HG03039 (cell line): ENCODE measurements around the gene APOO.

Source experiments
- ATAC-seq: cut with Tn5 transposase; IDR thresholded peaks from one replicate; pipeline ENCODE4 v1.9.1; 2021; ENCODE audit warnings: mild to moderate bottlenecking, moderate library complexity; ENCODE audit not compliant: unreplicated experiment

Gene APOO

DNA sequence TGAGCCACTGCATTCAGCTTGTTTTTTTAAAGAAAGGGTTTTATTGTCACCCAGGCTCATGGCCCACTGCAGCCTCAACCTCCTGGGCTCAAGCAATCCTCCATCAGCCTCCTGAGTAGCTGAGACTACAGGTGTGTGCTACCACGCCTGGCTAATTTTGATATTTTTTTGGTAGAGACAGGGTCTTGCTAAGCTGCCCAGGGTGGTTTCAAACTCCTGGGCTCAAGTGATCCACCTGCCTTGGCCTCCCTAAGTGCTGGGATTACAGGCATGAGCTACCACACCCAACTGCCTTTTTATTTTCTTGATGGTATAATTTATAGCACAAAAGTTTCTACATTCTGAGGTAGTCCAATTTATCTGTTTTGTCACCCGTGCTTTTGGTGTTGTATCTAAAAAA is 85.9 kb downstream of the APOO start:
- no peak for ATAC-seq

DNA sequence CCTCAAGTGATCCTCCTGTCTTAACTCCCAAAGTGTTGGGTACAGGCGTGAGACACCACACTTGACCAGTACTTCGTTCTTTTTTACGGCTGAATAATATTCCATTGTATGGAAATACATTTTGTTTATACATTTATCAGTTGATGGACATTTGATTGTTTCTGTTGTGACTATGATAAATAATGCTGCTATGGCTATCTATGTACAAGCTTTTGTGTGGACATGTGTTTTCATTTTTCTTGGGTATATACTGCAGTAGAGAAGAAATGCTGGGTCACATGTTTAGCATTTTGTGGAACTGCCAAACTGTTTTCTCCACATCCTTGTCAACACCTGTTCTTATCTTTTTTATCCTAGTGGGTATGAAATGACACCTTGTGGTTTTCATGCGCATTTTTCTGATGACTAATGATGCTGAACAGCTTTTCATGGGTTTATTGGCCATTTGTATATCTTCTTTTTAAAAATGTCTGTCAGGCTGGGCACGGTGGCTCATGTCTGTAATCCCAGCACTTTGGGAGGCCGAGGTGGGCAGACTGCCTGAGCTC is 87.4 kb downstream of the APOO start:
- no peak for ATAC-seq

DNA sequence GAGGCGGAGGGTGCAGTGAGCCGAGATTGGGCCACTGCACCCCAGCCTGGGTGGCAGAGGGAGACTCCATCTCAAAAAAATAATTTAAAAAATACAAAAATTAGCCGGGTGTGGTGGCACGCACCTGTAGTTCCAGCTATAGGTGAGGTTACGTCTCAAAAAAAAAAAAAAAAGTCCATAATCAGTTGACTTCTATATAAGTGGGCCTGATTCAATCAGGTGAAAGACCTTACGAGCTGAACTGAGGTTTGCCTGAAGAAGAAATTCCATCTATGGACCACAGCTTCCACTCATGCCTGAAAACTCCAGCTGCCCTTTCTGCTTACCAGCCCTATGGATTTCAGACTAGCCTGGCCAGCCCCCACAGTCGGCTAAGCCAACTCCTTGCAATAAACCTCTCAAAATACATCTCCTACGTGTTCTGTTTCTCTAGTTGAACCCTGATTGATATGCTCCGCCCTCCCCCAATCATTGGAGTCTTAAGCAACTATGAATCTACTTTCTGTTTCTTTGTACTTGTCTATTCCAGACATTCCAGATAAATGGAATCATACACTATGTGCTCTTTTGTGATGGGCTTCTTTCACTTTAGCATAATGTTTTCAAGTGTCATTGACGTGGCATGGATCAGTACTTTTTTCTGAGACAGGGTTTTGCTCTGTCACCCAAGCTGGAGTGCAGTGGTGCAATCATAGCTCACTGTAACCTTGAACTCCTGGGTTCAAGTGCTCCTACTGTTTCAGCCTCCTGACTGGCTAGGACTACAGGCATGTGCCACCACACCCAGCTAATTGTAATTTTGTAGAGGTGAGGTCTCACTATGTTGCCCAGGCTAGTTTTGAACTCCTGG is 88.1 kb downstream of the APOO start:
- ATAC-seq, result no peak

DNA sequence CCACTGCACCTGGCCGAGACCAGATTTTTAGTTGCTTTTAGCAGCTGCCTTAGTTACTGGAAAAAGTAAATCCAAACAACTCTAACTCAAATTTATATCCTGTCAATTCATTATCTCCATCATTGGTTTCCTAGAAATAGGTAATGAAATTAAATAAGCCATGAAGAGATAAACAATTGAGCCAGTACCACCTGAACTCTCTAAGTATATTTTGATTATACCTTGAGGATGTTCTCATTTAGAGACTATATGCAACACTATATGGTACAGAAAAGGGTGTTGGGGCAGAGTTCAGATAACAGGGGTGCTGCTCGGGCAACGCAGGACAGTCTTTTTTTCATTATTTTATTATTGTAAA is 89.8 kb downstream of the APOO start:
- ATAC-seq, result no peak

DNA sequence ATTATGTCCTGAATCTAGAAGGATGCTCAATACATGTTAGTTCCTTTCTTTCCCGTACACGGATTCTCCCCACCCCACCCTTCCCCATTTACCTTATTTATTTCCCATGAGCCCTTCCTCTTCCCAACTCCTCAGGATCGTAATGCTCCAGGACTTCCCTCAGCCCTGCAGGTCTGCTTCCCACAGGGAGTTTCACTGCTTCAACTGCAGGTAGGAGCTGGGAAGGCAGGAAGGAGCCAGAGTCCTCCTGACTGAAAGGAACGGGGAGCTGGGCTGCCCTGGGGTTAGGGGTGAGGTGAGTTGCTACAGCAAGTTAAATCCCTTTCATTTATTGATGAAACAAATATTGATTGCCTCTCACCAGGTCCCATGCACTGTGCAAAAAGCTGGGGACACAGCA is 91.6 kb downstream of the APOO start:
- ATAC-seq, result no peak

DNA sequence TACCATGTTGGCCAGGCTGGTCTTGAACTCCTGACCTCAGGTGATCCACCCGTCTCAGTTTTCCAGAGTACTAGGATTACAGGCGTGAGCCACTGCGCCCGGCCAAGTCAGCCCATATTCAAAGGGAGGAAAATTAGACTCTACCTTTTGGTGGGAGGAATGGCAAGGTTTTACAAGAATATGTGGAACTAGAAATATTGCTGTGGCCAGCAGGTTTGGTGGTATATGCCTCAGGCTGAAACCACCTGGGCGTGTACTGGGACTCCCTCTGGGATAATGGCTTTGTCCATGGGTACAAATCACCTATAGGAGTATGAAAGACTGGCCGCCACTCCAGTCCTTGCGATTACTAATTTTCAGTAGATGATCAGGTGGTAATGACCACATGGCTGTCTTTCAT is 92.4 kb downstream of the APOO start:
- no peak for ATAC-seq

DNA sequence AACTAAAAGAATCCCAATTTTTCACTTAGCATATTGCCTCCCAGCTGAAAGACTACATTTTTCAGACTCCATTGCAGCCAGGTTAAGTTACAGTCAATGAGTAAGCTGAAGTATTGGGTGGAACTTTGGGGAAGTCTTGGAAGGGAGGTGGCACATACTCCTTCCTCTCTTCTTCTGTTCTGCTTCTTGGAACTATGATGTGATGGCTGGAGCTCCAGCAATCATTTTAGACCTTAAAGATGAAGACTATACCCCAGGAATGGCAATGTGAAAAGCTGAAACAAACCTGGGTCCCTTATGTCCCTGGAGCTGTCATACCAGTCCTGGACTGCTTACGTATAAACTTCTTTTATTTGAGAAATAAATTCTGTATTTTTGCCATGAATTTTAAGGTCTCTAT is 93.9 kb downstream of the APOO start:
- ATAC-seq, result no peak

DNA sequence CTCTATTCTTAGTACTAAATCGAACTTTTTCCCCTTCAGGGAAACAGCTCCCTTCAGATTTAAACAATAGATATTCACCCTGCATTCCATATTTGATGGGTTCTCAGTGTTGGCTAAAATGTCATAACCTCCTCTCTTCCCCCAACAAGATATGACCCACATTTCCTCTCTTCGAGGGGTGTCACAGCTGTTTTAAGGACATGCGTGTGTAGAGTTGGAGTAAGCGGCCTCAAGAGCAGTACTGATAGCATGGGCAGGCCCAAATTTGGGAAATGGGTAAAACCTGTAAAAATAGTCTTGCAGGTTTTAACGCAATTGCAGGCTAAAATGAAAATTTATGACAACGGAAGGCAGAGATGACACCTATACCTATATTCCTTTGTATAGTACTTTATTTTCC is 96.1 kb downstream of the APOO start:
- no peak for ATAC-seq

DNA sequence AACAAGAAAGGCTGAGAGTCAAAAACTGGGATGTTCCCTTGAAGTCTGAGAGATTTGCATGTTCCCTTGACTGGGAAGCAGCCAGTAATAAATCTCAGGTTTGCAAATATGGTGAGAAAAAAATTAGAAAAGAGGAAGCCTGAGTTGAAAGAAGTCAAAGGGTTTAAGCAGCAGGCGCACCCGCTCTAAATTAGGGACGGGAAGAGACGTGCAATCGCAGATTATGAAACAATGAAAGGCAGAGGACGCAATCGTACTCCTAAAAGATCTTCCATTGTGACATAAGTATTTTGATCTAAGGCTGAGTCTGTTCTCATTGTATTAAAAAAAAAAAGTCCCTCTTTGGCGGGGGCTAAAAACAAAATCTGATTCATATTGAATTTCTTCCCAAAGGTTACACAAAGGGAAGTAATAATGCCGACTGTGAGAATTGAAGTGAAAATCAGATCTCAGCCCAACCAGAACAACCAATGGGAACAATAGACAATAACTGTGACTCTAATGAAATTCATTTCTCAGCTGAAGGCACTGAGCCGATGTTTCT is 96.6 kb downstream of the APOO start:
- ATAC-seq, result no peak

DNA sequence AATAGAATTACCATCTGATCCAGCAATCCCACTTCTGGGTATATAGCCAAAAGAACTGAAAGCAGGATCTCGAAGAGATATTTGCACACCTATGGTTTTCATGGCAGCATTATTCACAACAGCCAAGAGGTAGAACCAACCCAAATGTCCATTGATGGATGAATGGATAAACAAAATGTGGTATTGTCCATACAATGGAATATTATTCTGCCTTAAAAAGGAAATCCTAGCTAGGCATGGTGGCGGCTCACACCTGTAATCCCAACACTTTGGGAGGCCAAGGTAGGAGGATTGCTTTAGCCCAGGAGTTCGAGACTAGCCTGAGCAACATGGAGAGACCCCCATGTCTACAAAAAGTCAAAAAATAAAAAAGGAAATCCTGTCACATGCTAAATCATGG is 97.5 kb downstream of the APOO start:
- no peak for ATAC-seq

DNA sequence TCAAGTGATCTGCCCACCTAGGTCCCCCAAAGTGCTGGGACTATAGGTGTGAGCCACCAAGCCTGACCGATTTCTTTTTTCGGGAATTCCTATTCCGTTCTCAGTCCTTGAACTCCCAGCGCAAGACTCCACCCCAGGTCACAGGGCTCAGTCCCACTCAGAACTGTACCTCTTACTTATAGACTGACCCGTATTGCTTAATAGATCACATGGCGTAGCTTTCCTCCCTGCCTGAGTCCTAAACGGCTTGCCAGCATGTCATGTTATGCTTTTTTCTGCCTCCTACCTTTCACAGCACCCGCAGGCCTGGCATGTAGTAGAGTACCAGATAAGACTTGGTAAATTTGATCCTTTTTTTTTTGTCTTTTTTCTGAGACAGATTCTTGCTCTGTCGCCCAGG is 102.3 kb downstream of the APOO start:
- no peak for ATAC-seq

DNA sequence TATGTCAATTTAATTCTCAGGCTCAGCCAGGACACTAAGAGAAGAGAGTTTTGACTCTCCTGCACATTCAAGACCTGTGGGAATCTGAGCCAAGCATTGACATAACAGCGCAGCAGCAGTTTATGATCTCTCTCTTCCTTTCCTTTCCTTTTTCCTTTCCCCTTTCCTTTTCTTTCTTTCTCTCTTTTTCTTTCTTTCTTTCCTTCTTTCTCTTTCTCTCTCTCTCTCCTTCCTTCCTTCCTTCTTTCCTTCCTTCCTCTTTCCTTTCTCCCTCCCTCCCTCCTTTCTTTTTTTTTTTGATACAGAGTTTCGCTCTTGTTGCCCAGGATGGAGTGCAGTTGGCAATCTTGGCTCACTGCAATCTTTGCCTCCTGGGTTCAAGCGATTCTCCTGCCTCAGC is 103.2 kb downstream of the APOO start:
- no peak for ATAC-seq

DNA sequence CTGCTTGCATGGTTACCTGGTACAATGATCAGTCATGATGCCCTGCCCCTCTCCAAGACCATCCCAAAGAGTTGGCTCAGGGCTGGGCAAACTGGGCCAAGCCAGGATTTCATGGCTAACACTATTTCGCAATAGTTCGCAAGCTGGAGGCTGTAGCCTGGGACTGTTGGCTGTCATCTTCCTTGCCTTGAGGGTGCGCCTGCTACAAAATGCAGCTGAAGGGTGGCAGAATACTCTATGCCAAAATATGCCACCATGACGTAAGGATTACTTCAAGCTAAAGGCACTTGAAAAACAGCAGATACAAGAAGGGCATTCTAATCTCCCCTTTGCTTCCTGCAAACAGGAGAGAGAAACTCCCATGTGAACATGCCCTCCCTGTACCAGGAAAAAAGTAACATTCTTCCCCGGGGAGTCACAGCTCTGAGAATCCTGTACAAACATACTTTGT is 103.8 kb downstream of the APOO start:
- no peak for ATAC-seq

DNA sequence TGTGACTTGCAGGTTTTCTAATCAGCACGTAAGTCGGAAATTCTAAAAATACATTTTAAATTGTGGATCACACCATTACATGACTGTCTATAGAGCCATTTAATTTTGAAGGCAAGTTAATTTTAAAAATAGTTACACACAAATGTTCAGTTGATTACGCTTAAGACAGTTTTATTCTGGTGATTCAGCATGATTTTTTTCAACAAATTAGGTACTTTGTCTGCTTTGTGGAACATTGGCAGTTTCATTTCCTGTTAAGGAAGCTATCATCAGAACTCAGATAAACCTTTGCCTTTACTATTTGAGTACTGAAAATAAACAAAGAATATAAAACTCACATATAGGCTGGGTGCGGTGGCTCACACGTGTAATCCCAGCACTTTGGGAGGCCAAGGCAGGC is 105.3 kb downstream of the APOO start:
- ATAC-seq, result no peak

DNA sequence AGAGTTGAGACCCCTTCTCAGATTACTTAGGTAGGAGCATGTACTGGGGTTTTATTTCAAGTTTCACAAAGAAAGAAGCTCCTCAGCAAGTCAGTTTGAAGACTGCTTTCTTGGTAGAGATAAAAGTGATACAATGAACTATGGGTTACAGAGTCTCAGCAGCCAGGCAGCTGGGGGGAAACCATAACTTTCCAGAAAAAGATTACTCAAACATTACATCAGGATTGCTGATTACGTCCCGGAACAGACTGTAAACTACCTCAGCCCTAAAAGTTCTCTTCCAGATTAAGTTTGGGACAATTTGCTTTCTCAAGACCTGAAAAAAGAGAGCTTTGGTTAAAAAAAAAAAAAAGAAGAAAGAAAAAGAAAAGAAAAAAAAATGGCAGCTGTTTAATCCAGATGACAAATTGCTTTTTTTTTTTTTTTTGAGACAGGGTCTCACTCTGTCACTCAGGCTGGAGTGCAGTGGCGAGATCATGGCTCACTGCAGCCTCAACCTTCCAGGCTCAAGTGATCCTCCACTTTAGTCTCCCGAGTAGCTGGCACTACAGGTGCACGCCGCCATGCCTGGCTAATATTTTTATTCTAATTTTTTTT is 108.2 kb downstream of the APOO start:
- no peak for ATAC-seq

DNA sequence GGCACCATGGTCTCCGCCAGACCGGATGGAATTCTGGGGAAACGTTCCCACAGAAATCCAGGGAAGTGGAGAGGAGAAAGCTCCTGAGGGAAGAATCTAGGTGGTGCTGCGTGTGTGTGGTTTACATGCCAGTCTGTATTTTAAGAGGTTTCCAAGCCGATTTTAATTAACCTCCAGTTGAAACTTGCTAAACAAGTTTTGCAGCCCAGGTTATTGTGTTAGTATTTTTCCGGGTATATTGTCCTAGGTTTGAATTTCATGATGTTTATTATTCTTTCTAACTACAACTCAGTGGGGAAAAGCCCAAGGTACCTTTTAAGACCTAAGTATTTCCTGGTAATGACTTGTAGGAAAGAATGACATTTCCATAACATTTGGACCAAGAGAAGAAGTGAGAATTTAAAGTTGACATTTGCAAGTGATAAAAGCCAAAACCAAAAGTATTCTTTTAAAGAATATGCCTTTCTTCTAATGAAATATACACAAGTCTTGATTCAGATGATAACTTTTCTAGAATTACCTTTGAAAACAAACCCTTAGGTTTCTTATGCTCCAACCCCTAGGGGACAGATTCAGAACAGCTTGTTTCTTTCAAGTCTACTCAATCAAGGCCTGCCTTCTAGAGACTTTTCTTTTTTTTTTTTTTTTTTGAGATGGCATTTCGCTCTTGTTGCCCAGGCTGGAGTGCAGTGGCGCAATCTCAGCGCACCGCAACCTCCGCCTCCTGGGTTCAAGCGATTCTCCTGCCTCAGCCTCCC is 110.2 kb downstream of the APOO start:
- no peak for ATAC-seq

DNA sequence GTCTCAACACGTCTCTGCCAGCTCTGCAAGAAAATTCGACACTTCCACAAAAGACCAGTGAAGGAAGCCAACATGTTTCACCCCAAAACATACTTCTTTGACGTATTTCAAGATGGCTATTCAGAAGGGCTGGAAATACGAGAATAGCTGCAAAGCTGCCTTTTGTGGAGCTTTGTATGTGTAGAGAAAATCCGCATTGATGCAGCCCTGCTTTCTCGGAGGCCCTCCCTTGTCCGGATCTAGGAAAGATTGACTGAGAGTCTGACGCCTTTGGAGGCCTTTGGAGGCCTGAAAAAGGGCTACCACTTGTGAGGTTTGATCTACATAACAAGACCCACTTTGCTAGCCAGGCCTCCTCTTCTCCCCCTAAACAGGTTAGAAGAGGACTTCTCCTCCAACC is 112.5 kb downstream of the APOO start:
- no peak for ATAC-seq

DNA sequence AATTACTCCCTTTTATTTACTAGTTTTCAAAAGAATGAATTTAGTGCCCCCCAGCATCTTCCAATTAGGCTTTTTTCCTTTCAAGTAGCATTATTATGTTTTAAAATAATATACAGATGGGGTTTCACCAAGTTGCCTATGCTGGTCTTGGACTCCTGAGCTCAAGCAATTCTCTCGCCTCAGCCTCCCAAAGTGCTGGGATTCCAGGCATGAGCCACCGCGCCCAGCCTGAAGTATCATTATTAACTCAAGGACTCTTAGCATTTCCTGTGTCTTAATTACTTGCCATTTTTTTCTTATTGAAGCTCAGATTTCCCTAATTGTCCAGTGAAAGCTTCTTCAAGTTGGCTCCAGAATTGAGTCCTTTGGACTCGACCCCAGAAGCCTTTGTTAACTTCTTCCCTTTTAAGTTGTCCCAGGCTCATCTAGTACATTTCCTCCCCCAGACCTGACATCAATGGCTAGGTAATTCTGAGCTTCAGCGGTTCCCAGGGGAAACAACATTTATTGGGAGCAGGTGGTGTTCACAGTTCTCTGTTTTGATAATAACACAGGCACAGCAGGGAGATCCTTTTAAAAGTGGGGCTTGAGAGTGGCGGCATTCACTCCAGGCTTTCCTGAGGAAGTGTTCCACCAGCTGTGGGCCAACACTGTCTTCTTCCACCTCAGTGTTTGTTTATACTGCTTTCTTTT is 114.7 kb downstream of the APOO start:
- ATAC-seq, result no peak

DNA sequence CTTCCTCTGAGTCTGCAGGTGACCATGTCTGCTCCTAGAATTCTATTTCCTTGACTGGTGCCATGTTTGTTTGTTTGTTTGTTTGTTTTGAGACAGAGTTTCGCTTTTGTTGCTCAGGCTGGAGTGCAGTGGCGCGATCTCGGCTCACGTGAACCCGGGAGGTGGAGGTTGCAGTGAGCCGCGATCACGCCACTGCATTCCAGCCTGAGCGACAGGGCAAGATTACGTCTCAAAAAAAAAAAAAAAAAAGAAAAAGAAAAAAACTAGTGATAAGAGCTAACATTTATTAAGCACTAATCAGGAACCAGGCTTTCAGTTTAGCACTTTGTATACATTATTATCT is 117.6 kb downstream of the APOO start:
- ATAC-seq, result no peak

DNA sequence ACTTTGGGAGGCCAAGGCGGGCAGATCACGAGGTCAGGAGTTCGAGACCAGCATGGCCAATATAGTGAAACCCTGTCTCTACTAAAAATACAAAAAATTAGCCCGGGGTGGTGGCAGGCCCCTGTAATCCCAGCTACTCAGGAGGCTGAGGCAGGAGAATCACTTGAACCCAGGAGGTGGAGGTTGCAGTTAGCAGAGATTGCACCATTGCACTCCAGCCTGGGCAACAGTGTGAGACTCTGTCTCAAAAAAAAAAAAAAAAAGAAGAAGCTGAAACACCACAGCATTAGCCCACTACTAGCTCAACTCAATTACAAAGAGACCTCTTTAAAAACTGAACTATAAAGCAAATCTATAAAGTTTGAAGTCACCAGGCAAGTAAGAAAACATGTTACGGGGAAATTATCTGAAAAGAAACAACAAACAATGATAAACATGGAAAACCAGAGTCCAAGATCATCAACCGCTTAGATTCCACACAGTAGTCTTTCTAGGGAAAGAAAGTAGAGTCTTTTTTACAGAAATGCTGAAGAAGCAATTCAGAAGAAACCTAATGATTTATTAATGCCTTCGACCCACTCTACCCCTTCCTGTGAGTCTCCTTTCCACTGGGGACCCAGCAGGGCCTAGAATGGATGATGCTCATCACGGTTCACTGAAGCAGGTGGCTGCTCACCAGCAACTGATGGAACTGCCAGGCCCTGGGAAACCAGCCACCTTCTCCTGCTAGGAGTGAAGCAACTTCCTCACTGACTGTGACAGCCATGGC is 118.2 kb downstream of the APOO start:
- no peak for ATAC-seq
